IMR-90 (cell line): Measurements from ENCODE around the gene DBX1. TPM values are rescaled to one million over a fixed set of nuclear protein-coding genes. Genes with fewer than 3 reads are reported as not detected.

Experiments
- ATAC-seq: fragments of 200-7000 bp; cut with Tn5 transposase; 2 replicates; pipeline ENCODE4 v1.9.1; 2020; ENCODE audit warnings: low read depth, mild to moderate bottlenecking, moderate library complexity
- BruUV-seq: library from RNA; stranded (reverse); fragments of 400-500 nt; replicated peaks from 2 replicates; lab custom pipeline; 2021; lab: Mats Ljungman, UMichigan
- CTCF ChIA-PET: fragments of 300-600 bp; formaldehyde crosslinking; extraction: SDS; loops from one replicate; lab custom pipeline; 2021; ENCODE audit warnings: antibody characterized with exemption; lab: Yijun Ruan, JAX
- POLR2A ChIA-PET: fragments of 300-600 bp; sonication (Branson Sonifier 250); formaldehyde crosslinking; loops from one replicate; lab custom pipeline; 2022; ENCODE audit warnings: antibody characterized with exemption; ENCODE audit not compliant: unreplicated experiment; lab: Charles Lee
- DNase-seq: peaks from one replicate; pipeline ENCODE4 v3.0.0; 2013
- H2AFZ ChIP-seq: replicated peaks from 2 replicates; pipeline ENCODE3; 2013; ENCODE audit warnings: low read length, mild to moderate bottlenecking; ENCODE audit not compliant: poor library complexity
- H2AK5ac ChIP-seq: 2 replicates; pipeline ENCODE4 v1.6.1; 2013; ENCODE audit warnings: low read depth, low read length, inconsistent platforms
- H2AK9ac ChIP-seq: replicated peaks from 2 replicates; pipeline ENCODE3; 2013; ENCODE audit warnings: mild to moderate bottlenecking, low read depth, low read length, moderate library complexity; ENCODE audit not compliant: poor library complexity
- H2BK120ac ChIP-seq: 2 replicates; pipeline ENCODE4 v1.6.1; 2013; ENCODE audit warnings: low read depth, low read length, inconsistent platforms
- H2BK15ac ChIP-seq: 3 replicates; pipeline ENCODE4 v1.6.1; 2013; ENCODE audit warnings: low read depth, low read length, inconsistent platforms
- H2BK20ac ChIP-seq: 2 replicates; pipeline ENCODE4 v1.6.1; 2013; ENCODE audit warnings: low read depth, mild to moderate bottlenecking, inconsistent platforms, low read length, moderate library complexity
- H2BK5ac ChIP-seq: 2 replicates; pipeline ENCODE4 v1.6.1; 2013; ENCODE audit warnings: mild to moderate bottlenecking, low read depth, low read length, inconsistent platforms; ENCODE audit not compliant: poor library complexity, severe bottlenecking
- H3K14ac ChIP-seq: replicated peaks from 2 replicates; pipeline ENCODE4 v1.6.1; 2013; ENCODE audit warnings: low read depth, low read length, inconsistent platforms
- H3K18ac ChIP-seq: 2 replicates; pipeline ENCODE4 v1.6.1; 2013; ENCODE audit warnings: low read depth, low read length, control low read depth
- H3K23ac ChIP-seq: 2 replicates; pipeline ENCODE4 v1.6.1; 2013; ENCODE audit warnings: low read depth, low read length, inconsistent platforms
- H3K27ac ChIP-seq: 2 replicates; pipeline ENCODE4 v1.5.1; 2013; ENCODE audit warnings: mild to moderate bottlenecking, control low read depth, low read length; ENCODE audit not compliant: insufficient read depth
- H3K27me3 ChIP-seq: 2 replicates; pipeline ENCODE4 v1.6.1; 2013; ENCODE audit warnings: low read length; ENCODE audit not compliant: control insufficient read depth, insufficient read depth
- H3K36me3 ChIP-seq: 2 replicates; pipeline ENCODE4 v1.6.1; 2013; ENCODE audit warnings: low read length, mixed read lengths; ENCODE audit not compliant: control insufficient read depth, insufficient read depth
- H3K4ac ChIP-seq: 2 replicates; pipeline ENCODE4 v1.6.1; 2013; ENCODE audit warnings: low read depth, low read length, inconsistent platforms
- H3K4me1 ChIP-seq: 2 replicates; pipeline ENCODE4 v1.6.1; 2013; ENCODE audit warnings: low read length, mixed read lengths; ENCODE audit not compliant: control insufficient read depth, insufficient read depth
- H3K4me2 ChIP-seq: 2 replicates; pipeline ENCODE4 v1.6.1; 2013; ENCODE audit warnings: low read depth, mild to moderate bottlenecking, control low read depth, low read length, moderate library complexity
- H3K4me3 ChIP-seq: 2 replicates; pipeline ENCODE4 v1.5.1; 2013; ENCODE audit warnings: low read depth, mild to moderate bottlenecking, control low read depth, low read length, moderate library complexity; ENCODE audit not compliant: insufficient read depth
- H3K56ac ChIP-seq: 2 replicates; pipeline ENCODE4 v1.6.1; 2013; ENCODE audit warnings: low read length, inconsistent platforms; ENCODE audit not compliant: insufficient read depth; ENCODE audit errors: extremely low read depth
- H3K79me1 ChIP-seq, 2 experiments: 2 replicates each; pipeline ENCODE4 v1.6.1; 2013; ENCODE audit warnings: low read length in 2 of 2, inconsistent platforms in 1 of 2, low read depth in 1 of 2
- H3K9ac ChIP-seq: 2 replicates; pipeline ENCODE4 v1.6.1; 2013; ENCODE audit warnings: low read depth, low read length, control low read depth
- H3K9me1 ChIP-seq: 2 replicates; pipeline ENCODE4 v1.6.1; 2013; ENCODE audit warnings: low read length, inconsistent platforms; ENCODE audit not compliant: insufficient read depth
- H3K9me3 ChIP-seq: 2 replicates; pipeline ENCODE4 v1.6.1; 2013; ENCODE audit warnings: low read length; ENCODE audit not compliant: control insufficient read depth, insufficient read depth
- H4K20me1 ChIP-seq: 2 replicates; pipeline ENCODE4 v1.6.1; 2013; ENCODE audit warnings: low read length, inconsistent platforms; ENCODE audit not compliant: insufficient read depth
- H4K5ac ChIP-seq: 2 replicates; pipeline ENCODE4 v1.6.1; 2013; ENCODE audit warnings: mild to moderate bottlenecking, low read depth, low read length, control low read depth
- H4K8ac ChIP-seq, 2 experiments: 2 replicates each; pipeline ENCODE4 v1.6.1; 2013; ENCODE audit warnings: low read depth in 2 of 2, low read length in 2 of 2, control low read depth in 1 of 2, inconsistent platforms in 1 of 2
- H4K91ac ChIP-seq: 2 replicates; pipeline ENCODE4 v1.6.1; 2013; ENCODE audit warnings: low read depth, low read length, inconsistent platforms; ENCODE audit not compliant: insufficient read depth
- BHLHE40 ChIP-seq: fragments of 150-350 bp; IDR thresholded peaks from 2 replicates; pipeline ENCODE4 v1.6.1; 2016; ENCODE audit warnings: mild to moderate bottlenecking, low read depth, low read length
- CHD1 ChIP-seq: IDR thresholded peaks from 2 replicates; pipeline ENCODE4 v1.6.1; 2012; ENCODE audit warnings: low read depth, low read length, improper control_type of control experiment
- FOS ChIP-seq: fragments of 150-350 bp; IDR thresholded peaks from 2 replicates; pipeline ENCODE4 v1.6.1; 2016; ENCODE audit warnings: low read depth, low read length
- MAZ ChIP-seq: IDR thresholded peaks from 2 replicates; pipeline ENCODE4 v1.6.1; 2012; ENCODE audit warnings: low read depth, mild to moderate bottlenecking, low read length, improper control_type of control experiment, moderate library complexity, borderline replicate concordance
- MXI1 ChIP-seq: IDR thresholded peaks from 2 replicates; pipeline ENCODE4 v1.6.1; 2012; ENCODE audit warnings: low read depth, mild to moderate bottlenecking, low read length, moderate library complexity, borderline replicate concordance
- NFE2L2 ChIP-seq: fragments of 150-350 bp; IDR thresholded peaks from 2 replicates; pipeline ENCODE4 v1.6.1; 2016; ENCODE audit warnings: low read depth, mild to moderate bottlenecking, low read length
- POLR2A ChIP-seq: IDR thresholded peaks from 2 replicates; pipeline ENCODE4 v1.6.1; 2012; ENCODE audit warnings: mild to moderate bottlenecking, low read depth, low read length
- RAD21 ChIP-seq: IDR thresholded peaks from 2 replicates; pipeline ENCODE4 v1.6.1; 2012; ENCODE audit warnings: low read length, improper control_type of control experiment
- RCOR1 ChIP-seq: IDR thresholded peaks from 2 replicates; pipeline ENCODE4 v1.6.1; 2012; ENCODE audit warnings: mild to moderate bottlenecking, low read length, improper control_type of control experiment; ENCODE audit not compliant: insufficient replicate concordance
- RFX5 ChIP-seq: IDR thresholded peaks from 2 replicates; pipeline ENCODE4 v1.8.0; 2012; ENCODE audit warnings: low read depth, mild to moderate bottlenecking, low read length, moderate library complexity
- SMC3 ChIP-seq: fragments of 150-350 bp; IDR thresholded peaks from 2 replicates; pipeline ENCODE4 v1.6.1; 2016; ENCODE audit warnings: low read depth, mild to moderate bottlenecking, antibody characterized with exemption, low read length, moderate library complexity
- WGBS, 2 experiments: methylation state at CpG; one replicate each; pipeline versions ENCODE4 v1.1.5 to v1.1.7; 2013; ENCODE audit warnings: missing lambda C conversion rate in 2 of 2; ENCODE audit not compliant: insufficient read length in 1 of 2; ENCODE audit errors: extremely low coverage in 2 of 2; 5-methylcytosine and 5-hydroxymethylcytosine counted together
- dilution Hi-C: fragments of 300-500 bp; cut with HindIII; formaldehyde crosslinking; loops from one replicate; pipeline ENCODE4 v1.14.3; 2018; ENCODE audit warnings: low sequenced_read_pairs; ENCODE audit not compliant: unreplicated experiment
- in situ Hi-C: fragments of 300-500 bp; cut with MboI; formaldehyde crosslinking; loops from 3 replicates; pipeline ENCODE4 v1.14.3; 2019; ENCODE audit warnings: low sequenced_read_pairs, inconsistent platforms, mixed read lengths
- intact Hi-C: fragments of 100-400 bp; cut with micrococcal nuclease; formaldehyde crosslinking; loops from 2 replicates; pipeline ENCODE4 v1.10.0; 2022
- polyA plus RNA-seq, 3 experiments: library from polyadenylated mRNA; depleted of rRNA; stranded (reverse); fragments of >200 nt; gene quantifications; 2 replicates each; pipeline ENCODE4 v1.2.3, GENCODE V29; 2012; ENCODE audit warnings: low replicate concordance in 1 of 3
- total RNA-seq: library from RNA; depleted of rRNA; stranded (reverse); fragments of >200 nt; gene quantifications from 2 replicates; pipeline ENCODE4 v1.2.3, GENCODE V29; 2012
- TF ChIP-seq, protein P1 (sequence below): conservative IDR thresholded peaks from 2 replicates; pipeline ENCODE4 v1.5.1; 2012; ENCODE audit warnings: mild to moderate bottlenecking, low read depth, low read length, improper control_type of control experiment
- TF ChIP-seq, protein P2 (sequence below): fragments of 150-350 bp; IDR thresholded peaks from 2 replicates; pipeline ENCODE4 v1.6.1; 2017; ENCODE audit warnings: mild to moderate bottlenecking, antibody characterized with exemption, low read length, low read depth
- TF ChIP-seq, protein P3 (sequence below): fragments of 150-350 bp; IDR thresholded peaks from 2 replicates; pipeline ENCODE4 v1.6.1; 2016; ENCODE audit warnings: low read depth, mild to moderate bottlenecking, low read length, moderate library complexity, borderline replicate concordance

Gene DBX1
- total and polyA plus RNA-seq, 2 of the 4 experiments (the other 2 are of a cell fraction): not detected

DNA sequence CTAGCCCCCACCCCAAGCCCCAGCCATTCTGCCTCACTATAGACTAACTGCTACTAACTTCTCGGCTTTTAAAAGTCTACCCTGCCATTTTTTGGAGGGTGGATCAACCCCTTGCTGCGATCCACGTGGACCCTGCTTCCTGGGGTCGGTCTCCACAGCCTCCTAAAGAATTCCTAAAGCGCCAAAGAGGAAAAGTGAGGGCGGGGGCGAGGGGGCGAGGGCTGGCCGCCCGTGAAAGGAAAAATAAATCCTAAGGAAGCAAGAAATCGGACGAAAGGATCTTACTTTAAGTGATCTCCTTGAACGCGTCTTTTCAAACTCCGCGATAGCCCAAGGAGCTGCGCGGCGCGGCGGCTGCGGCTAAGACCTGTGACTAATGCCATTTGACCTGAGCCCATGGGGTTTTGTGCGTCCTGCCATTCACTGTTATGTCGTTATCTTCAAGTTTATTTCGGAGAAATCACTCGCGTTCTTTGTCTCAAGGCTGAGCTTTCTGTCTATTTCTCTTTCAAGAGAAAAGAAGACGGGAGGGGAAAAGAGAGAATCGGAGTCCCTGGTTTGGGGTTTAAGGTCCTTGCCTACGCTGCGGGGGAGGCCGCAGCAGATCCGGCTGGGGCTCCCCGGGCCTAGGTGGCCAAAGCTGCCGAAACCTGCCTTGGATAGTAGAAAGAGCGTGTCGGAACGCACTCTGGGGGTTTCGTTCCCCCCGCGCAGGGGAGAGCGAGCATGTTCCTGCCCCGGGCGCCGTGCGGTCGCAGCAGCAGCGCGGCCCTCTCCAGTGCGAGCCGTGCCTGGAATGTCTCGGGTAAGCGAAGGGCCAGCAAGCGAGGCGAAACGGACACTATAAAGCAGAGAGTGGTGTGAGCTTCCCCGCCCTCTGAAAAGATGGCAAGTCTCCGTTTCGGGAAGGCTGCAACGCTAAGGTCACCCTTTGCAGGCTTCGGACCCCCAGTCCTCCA is 2.8 kb upstream of the DBX1 start:
- Histone ChIP-seq H2AK9ac (peak overlapping the region; percentile 9), H3K23ac (no peak overlapping the region), H3K56ac (no peak overlapping the region), H3K4ac (no peak overlapping the region), H3K27ac (no peak overlapping the region), H3K9me3 (peaks cover 16% of the 10 kb centered on the region), H3K14ac (no peak overlapping the region), H3K9ac (no peak overlapping the region), H4K20me1 (no peaks in the 10 kb centered on the region; the same call in 1 of the 2 replicates), H3K79me1 (no peaks in the 10 kb centered on the region), H2AK5ac (no peak overlapping the region), H2BK20ac (no peak overlapping the region), H3K9me1 (no peaks in the 10 kb centered on the region), H4K91ac (no peak overlapping the region), H3K18ac (no peak overlapping the region), H2AFZ (no peak overlapping the region), H3K27me3 (peaks cover 80% of the 10 kb centered on the region), H4K5ac (no peak overlapping the region), H2BK5ac (no peak overlapping the region), H3K36me3 (no peaks in the 10 kb centered on the region), H3K4me2 (peak overlapping the region; percentile 84; the same call in 1 of the 2 replicates), H2BK15ac (no peak overlapping the region), H4K8ac (no peak overlapping the region), H2BK120ac (no peak overlapping the region), H3K4me3 (no peak overlapping the region; the same call in 1 of the 2 replicates), H3K4me1 (no peaks in the 10 kb centered on the region)
- DNase-seq: peak; percentile 18
- no TSS peak for BruUV-seq
- WGBS, 2 experiments: 6% methylated on average over 20 of the region's 61 CpGs; no CpG with 5 or more reads in 1 of the 2 experiments
- intact Hi-C loops: no loop called here
- dilution Hi-C loops: no loop called here
- peak; percentile 76 for ATAC-seq
- in situ Hi-C loops: no loop called here
- ChIA-PET POLR2A (no interaction called here), CTCF (no interaction called here)
- TF ChIP-seq MXI1: no peak
- TF ChIP-seq, protein P1, sequence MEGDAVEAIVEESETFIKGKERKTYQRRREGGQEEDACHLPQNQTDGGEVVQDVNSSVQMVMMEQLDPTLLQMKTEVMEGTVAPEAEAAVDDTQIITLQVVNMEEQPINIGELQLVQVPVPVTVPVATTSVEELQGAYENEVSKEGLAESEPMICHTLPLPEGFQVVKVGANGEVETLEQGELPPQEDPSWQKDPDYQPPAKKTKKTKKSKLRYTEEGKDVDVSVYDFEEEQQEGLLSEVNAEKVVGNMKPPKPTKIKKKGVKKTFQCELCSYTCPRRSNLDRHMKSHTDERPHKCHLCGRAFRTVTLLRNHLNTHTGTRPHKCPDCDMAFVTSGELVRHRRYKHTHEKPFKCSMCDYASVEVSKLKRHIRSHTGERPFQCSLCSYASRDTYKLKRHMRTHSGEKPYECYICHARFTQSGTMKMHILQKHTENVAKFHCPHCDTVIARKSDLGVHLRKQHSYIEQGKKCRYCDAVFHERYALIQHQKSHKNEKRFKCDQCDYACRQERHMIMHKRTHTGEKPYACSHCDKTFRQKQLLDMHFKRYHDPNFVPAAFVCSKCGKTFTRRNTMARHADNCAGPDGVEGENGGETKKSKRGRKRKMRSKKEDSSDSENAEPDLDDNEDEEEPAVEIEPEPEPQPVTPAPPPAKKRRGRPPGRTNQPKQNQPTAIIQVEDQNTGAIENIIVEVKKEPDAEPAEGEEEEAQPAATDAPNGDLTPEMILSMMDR: no peak
- TF ChIP-seq RCOR1: no peak
- TF ChIP-seq NFE2L2: no peak
- TF ChIP-seq POLR2A: no peak
- no peak for TF ChIP-seq CHD1
- TF ChIP-seq BHLHE40: no peak
- TF ChIP-seq RAD21: no peak
- TF ChIP-seq, protein P2, sequence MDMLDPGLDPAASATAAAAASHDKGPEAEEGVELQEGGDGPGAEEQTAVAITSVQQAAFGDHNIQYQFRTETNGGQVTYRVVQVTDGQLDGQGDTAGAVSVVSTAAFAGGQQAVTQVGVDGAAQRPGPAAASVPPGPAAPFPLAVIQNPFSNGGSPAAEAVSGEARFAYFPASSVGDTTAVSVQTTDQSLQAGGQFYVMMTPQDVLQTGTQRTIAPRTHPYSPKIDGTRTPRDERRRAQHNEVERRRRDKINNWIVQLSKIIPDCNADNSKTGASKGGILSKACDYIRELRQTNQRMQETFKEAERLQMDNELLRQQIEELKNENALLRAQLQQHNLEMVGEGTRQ: no peak
- no peak for TF ChIP-seq FOS
- no peak for TF ChIP-seq RFX5
- TF ChIP-seq, protein P3, sequence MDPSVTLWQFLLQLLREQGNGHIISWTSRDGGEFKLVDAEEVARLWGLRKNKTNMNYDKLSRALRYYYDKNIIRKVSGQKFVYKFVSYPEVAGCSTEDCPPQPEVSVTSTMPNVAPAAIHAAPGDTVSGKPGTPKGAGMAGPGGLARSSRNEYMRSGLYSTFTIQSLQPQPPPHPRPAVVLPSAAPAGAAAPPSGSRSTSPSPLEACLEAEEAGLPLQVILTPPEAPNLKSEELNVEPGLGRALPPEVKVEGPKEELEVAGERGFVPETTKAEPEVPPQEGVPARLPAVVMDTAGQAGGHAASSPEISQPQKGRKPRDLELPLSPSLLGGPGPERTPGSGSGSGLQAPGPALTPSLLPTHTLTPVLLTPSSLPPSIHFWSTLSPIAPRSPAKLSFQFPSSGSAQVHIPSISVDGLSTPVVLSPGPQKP: no peak
- no peak for TF ChIP-seq MAZ
- TF ChIP-seq SMC3: no peak
